Right cardiac atrium (tissue), 5 donors: Measurements from ENCODE around the gene GLIS1. TPM values are rescaled to one million over a fixed set of nuclear protein-coding genes. Genes with fewer than 3 reads are reported as not detected.

Experiments
- ATAC-seq, 2 donors: fragments of 200-7000 bp; cut with Tn5 transposase; one replicate each; pipeline versions ENCODE4 v1.8.0 to v1.9.1; 2020; ENCODE audit warnings: moderate library complexity in 2 of 2, mild to moderate bottlenecking in 1 of 2
- DNase-seq, 3 donors: peaks; one replicate each; pipeline ENCODE4 v3.0.0-alpha.2; 2020
- H3K27ac ChIP-seq: one replicate; pipeline ENCODE4 v1.5.1; 2013; ENCODE audit warnings: mild to moderate bottlenecking, low read length, control low read depth, moderate library complexity
- H3K27me3 ChIP-seq: one replicate; pipeline ENCODE4 v1.6.1; 2013; ENCODE audit not compliant: control insufficient read depth, insufficient read depth
- H3K4me1 ChIP-seq: one replicate; pipeline ENCODE4 v1.6.1; 2013; ENCODE audit warnings: low read length; ENCODE audit not compliant: control insufficient read depth, insufficient read depth
- H3K4me3 ChIP-seq: one replicate; pipeline ENCODE4 v1.5.1; 2013; ENCODE audit warnings: low read length, control low read depth
- H3K9me3 ChIP-seq: one replicate; pipeline ENCODE4 v1.6.1; 2013; ENCODE audit warnings: low read length; ENCODE audit not compliant: control insufficient read depth
- WGBS: extraction: QIAGEN DNeasy Blood & Tissue Kit; methylation state at CpG from one replicate; pipeline ENCODE4 v1.1.7; 2013; 5-methylcytosine and 5-hydroxymethylcytosine counted together
- intact Hi-C, 4 donors: fragments of 100-400 bp; cut with DNase I; formaldehyde crosslinking; loops; one replicate each; pipeline versions ENCODE4 v1.11.0 to v1.14.0; 2022 to 2023
- polyA plus RNA-seq: library from polyadenylated mRNA; stranded (reverse); fragments of 200-250 nt; gene quantifications from one replicate; pipeline ENCODE4 v1.2.3, GENCODE V29; 2013
- total RNA-seq, 4 donors: library from RNA; stranded (reverse); fragmentation: NEBNext Ultra II Directional; extraction: Animal tissue kit (Norgen Biotek cat#: 25700); gene quantifications; one replicate each; pipeline ENCODE4 v1.2.1, GENCODE V29; 2021
- donor health status: healthy with polysubstance abuse.
- donor health status: DM: no; HTN: yes; CAD: no.
- donor health status: DM: no; HTN: no; CAD: no.
- donor health status: DM: no; HTN: yes; CAD: no; lungs with severe emphysema.
- donor health status: DM: yes; HTN: yes; CAD: no.

The GLIS1 gene
- total and polyA plus RNA-seq, 5 donors: 0.14 to 0.37 (median 0.35) TPM

DNA sequence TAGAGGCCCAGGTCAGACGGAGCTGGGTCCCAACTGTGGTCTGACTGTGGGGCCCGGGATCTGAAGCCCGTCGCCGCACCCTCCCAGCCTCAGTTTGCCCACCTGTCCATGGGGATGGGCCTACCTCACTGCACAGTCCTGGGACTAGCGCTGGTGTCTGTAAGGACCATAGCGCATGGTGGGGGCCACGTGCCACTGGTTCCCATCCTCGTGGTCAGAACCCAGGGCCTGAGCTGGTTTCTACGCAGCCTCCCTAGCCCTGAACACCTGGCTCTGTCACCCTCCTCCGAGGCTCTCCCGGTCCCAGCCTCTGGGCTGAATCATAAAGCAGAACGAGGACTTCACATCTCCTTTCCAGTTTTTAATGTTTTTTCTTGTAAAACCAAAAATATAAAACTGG is 233.1 kb downstream of the GLIS1 start:
- H3K4me3 ChIP-seq: no peak overlapping the region
- intact Hi-C loops: no loop called here
- ATAC-seq (no peak), DNase-seq (peak in 1 of 3 donors; percentile 35)
- H3K9me3 ChIP-seq: no peaks in the 10 kb centered on the region
- H3K27ac ChIP-seq: no peak overlapping the region
- no peaks in the 10 kb centered on the region for H3K27me3 ChIP-seq
- 93% methylated on average over 13 of the region's 13 CpGs for WGBS
- no peaks in the 10 kb centered on the region for H3K4me1 ChIP-seq

DNA sequence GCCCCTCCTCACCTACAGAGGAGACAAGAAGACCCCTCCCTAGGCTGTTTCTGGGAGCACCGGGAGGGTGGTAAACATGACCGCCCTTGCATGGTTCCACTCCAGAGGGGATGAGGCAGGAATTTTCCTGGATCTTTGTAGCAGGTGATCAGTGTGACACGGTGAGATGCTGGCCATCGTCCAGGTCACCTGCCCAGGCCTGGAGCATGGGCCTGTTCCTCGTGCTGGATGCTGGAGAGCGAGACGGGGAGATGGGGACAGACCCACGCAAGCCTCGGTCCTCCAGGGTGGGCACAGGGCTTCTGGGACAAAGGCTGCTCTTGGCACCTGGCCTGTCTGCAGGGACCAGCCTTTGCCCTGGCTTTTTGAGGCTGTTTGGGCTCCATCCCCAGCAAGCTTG is 233.6 kb downstream of the GLIS1 start:
- DNase-seq: peak in 1 of 3 donors; percentile 47
- Histone ChIP-seq H3K4me1 (no peaks in the 10 kb centered on the region), H3K4me3 (no peak overlapping the region), H3K27me3 (no peaks in the 10 kb centered on the region), H3K9me3 (no peaks in the 10 kb centered on the region), H3K27ac (no peak overlapping the region)
- intact Hi-C loops: no loop called here
- WGBS: 91% methylated on average over 9 of the region's 9 CpGs
- ATAC-seq: no peak

DNA sequence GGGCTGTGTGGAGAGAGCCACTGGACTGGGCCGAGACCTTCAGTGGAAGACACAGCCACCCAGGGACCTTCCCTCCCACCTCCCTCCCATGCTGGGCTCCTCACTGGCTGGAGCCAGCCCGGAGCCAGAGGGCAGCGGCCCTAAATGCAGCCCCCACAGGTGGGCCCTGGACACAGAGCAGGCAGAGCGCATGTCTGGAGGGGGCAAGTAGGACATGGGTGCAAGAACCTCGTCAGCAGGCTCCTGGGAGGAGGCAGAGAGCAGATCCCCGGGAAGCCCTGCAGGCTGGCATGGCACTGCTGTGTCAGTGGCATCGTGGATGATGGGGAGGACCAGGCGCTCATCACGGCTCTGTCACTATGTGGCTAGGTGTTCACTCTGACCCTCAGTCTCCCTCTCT is 234.1 kb downstream of the GLIS1 start:
- ATAC-seq (no peak), DNase-seq (peak in 1 of 3 donors; percentile 27)
- no peak overlapping the region for H3K27ac ChIP-seq
- no peaks in the 10 kb centered on the region for H3K9me3 ChIP-seq
- intact Hi-C loops: no loop called here
- WGBS: 84% methylated on average over 9 of the region's 9 CpGs
- no peak overlapping the region for H3K4me3 ChIP-seq
- H3K4me1 ChIP-seq: no peaks in the 10 kb centered on the region
- no peaks in the 10 kb centered on the region for H3K27me3 ChIP-seq

DNA sequence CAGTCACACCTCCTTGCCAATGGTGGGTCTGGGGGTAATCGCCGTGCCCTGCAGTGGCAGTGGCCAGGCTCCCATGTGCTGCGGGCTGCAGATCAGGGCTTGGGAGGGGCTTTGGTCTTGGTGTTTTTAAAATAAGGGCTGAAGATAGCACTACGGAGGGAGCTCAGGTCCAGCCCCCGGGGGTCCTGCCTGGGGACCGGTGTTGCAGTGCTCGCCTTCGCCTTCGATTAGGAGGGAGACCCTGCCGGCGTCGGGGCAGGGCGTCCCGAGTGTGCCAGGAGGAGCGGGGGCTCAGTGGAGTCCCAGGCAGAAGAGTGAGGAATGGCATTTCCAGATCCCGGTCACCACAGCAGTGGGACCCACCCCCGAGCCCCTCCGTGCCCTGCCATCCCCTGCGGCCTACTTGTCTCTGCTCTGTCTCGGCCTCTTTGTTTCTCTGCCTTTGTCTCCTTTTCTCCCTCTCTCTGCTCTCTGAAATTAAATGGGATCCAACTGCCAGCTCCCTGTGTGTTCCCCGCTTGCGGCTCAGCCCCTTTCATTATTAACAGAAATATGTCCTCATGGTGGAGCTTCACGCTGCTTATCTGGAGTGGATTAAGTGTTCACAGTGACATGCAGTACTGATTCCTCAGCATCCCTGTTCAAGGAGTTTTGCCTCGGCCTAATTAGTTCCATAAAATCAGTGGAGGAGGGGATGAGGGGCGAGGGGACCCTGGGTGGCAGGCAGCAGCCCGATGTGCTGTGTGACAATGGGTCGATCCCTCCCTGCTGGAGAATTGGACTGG is 235.3 kb downstream of the GLIS1 start:
- no peak for ATAC-seq
- no peaks in the 10 kb centered on the region for H3K9me3 ChIP-seq
- no peak overlapping the region for H3K27ac ChIP-seq
- DNase-seq: peak in 1 of 3 donors; percentile 23
- no peak overlapping the region for H3K4me3 ChIP-seq
- H3K4me1 ChIP-seq: no peaks in the 10 kb centered on the region
- no peaks in the 10 kb centered on the region for H3K27me3 ChIP-seq
- intact Hi-C loops: no loop called here
- WGBS: 53% methylated on average over 27 of the region's 27 CpGs

DNA sequence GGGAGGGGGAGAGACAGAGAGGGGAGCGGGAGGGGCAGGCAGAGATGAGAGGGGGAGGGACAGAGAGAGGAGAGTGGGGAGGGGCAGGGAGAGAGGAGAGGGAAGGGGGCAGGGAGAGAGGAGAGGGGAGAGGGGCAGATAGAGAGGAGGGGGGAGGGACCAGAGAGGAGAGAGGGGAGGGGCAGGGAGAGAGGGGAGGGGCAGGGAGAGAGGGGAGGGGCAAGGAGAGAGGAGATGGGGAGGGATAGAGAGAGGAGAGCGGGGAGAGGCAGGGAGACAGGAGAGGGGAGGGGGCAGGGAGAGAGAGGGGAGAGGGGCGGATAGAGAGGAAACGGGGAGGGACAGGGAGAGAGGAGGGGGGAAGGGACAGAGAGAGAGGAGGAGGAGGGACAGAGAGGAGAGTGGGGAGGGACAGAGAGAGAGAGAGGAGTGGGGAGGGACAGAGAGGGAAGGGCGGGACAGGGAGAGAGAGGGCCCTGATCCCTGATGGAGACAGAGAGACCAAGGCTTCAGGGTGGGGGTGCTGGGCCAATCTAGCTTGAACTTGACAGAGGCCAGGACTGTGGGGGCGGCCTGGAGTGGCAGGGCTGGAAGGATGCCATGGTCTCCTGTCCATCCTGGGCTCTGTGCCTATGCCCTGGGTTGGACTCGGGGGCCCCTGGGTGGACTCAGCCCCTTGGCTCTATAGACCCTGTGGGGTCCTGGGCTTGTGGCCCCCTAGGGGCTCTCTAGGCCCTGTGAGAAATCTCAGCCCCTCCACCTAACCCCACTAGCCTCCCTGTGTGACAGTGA is 236.1 kb downstream of the GLIS1 start:
- Histone ChIP-seq H3K27me3 (no peaks in the 10 kb centered on the region), H3K9me3 (no peaks in the 10 kb centered on the region), H3K4me3 (no peak overlapping the region), H3K4me1 (no peaks in the 10 kb centered on the region), H3K27ac (no peak overlapping the region)
- ATAC-seq (no peak), DNase-seq (peak in 2 of 3 donors; percentile 32 to 47)
- 60% methylated on average over 7 of the region's 7 CpGs for WGBS
- intact Hi-C loops: no loop called here

DNA sequence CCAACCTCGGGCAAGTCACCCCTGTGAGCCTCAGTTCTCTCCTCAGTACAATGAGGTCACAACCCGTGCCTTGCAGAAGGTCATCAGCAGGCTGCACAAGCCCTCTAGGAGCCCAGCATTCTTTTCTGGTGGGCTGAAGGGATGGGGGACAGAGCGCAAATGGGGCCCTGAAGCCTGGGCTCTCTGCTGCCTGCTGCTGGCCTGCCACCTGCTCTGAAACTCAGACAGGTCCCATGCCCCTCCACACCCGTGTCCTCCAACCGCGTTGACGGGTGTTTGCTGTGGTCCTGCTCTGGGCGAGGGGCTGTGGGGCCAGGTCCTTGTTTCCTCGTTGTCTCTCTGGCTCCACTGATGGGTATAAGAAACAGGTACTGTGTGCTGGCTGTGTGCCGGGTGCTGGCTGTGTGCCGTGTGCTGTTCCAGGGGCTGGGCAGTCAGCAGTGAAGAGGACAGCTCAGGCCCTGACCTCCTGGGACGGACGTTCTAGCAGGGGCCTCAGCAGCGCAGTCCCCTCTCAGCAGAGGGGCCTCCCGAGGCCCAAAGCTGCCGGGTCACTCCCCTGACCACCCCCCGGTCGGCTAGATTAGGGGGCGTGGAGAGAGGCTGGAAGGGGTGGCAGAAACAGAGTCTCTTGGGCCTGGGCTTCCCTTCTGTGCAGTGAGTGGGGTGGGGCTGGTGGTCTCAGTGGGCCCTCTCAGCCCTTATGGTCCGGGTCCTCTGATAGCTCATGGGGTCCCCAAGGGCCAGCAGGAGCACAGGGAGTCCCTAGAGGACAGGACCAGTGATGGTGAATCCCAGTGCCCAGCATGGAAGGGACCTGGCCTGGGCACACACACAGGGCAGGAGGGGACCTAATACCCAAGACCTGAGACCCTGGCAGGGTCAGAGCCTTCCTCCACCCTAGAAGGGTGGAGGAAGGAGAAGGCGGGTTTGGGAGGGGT is 237.6 kb downstream of the GLIS1 start:
- no peak overlapping the region for H3K4me3 ChIP-seq
- no peaks in the 10 kb centered on the region for H3K27me3 ChIP-seq
- H3K27ac ChIP-seq: no peak overlapping the region
- ATAC-seq (no peak), DNase-seq (peak in 1 of 3 donors; percentile 29)
- H3K4me1 ChIP-seq: no peaks in the 10 kb centered on the region
- intact Hi-C loops: no loop called here
- WGBS: 65% methylated on average over 21 of the region's 21 CpGs
- no peaks in the 10 kb centered on the region for H3K9me3 ChIP-seq

DNA sequence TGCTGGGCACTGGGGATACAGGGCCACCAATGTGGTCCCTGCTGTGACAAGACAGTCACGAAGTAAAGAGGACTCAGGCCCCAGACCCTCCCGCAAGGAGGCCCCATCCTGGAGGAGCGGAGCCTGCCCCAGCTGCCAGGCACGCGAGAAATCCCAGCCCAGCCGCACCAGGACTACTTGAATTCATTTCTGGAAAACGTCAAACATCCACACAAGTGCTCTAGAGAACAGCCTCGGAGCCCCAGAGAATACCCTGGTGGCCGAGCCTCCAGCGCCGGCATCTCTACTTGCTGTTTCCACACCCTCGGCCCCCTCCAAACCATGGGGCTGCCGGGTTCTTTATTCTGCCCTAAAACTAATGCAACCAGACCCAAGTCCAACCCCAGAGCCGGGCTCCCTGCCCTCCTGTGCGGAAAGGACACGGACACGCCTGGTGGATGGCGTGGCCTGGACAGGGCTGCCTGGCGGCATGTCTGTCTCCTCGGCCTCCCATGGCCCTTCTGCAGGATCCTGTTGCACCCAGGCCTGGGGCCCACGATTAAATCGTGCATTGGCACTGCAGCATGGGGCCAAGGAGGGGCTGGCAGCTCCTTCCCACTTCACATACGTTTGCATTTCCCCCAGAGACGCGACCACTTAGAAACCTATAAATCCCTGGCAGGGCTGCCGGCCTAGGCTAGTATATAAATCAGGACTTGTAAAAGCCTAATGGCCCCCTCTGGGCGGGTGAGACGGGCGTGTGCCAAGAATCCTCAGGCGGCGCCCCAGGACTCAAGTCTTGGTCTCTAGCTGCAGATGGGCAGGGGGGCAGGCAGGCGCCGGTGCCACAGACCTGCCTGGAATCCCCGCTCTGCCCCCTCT is 238.5 kb downstream of the GLIS1 start:
- H3K4me1 ChIP-seq: no peaks in the 10 kb centered on the region
- no peak overlapping the region for H3K4me3 ChIP-seq
- 80% methylated on average over 34 of the region's 34 CpGs for WGBS
- H3K9me3 ChIP-seq: no peaks in the 10 kb centered on the region
- intact Hi-C loops: no loop called here
- no peak overlapping the region for H3K27ac ChIP-seq
- ATAC-seq (no peak), DNase-seq (no peak)
- no peaks in the 10 kb centered on the region for H3K27me3 ChIP-seq

DNA sequence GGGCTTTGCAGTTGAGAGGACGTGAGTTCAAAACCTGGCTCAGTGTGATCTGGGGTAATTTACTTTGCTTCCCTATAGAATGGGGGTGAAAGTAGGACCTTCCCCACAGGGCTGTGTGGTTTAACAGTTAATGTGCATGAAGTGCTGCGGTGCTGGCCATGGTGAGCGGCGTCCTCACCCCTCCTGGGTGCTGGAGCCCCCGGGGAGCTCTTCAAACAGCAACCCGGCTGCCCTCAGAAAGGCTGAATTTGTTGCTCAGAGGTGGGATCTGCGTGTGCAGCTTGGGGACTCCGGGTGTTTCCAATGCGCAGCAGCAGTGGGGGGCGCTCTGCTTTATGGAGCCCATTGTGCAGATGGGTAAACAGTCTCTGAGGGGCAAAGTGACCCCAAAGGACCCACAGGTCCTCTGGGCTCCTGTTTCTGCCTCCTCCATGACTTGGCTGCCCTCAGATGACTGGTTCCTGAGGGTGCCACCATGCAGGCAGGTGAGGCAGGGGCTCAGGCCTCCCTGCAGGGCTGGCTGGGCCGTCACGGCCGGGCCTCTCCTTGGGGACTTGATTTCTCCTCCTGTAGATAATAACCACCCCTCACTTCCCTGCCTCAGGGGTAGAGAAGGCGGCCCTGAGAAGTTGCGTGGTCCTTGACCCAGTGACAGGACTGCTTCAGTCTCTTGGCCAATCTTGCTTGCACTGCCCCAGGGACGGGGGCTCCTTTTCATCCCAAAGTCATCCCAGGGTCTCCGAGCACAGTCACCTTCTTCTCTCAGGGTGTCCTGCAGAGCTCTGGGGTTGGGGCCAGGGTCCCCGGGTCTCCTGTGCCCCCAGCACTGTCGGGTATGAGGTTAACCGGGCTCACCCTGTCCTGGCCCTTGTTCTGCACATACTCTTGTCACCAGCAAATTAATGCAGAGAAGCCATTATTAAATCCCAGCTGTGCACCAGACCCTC is 239.4 kb downstream of the GLIS1 start:
- Histone ChIP-seq H3K4me1 (no peaks in the 10 kb centered on the region), H3K9me3 (no peaks in the 10 kb centered on the region), H3K27me3 (no peaks in the 10 kb centered on the region), H3K27ac (no peak overlapping the region), H3K4me3 (no peak overlapping the region)
- DNase-seq (no peak), ATAC-seq (no peak)
- WGBS: 79% methylated on average over 20 of the region's 20 CpGs
- intact Hi-C loops: no loop called here

DNA sequence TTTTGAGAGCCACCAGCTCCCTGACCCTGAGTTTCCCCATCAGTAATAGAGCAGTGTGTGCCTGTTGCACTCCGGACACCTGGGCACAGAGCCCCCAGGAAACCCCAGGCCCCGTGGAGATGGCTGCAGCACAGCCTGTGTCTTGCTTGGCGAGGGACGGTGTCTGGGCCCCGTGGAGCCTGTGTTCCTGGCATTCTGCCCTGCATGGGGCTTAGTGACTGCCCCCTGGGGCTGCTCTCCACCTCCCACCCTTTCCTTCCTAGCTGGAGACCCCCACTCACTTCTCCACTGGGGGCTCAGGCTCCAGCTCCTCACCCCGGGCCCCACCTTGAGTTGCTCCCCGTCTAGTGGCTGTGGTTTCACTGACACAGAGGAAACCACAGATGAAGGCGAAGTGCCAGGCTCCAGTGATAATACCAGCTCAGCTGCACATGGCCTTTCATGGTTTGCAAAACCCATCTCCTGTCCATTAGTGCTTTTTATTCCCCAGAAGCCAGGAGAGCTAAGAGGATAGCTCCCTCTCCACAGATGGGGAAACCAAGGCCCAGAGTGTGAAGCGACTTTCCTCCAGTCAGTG is 240.3 kb downstream of the GLIS1 start:
- DNase-seq (no peak), ATAC-seq (no peak)
- WGBS: 51% methylated on average over 9 of the region's 9 CpGs
- no peaks in the 10 kb centered on the region for H3K9me3 ChIP-seq
- H3K4me1 ChIP-seq: no peaks in the 10 kb centered on the region
- H3K4me3 ChIP-seq: no peak overlapping the region
- H3K27ac ChIP-seq: no peak overlapping the region
- intact Hi-C loops: no loop called here
- no peaks in the 10 kb centered on the region for H3K27me3 ChIP-seq
